GM19351 (cell line): ENCODE results near the gene RPRD1A.
"Not testable (repeated sequence)": the region's sequence is repeated elsewhere in the genome, so short reads cannot be mapped to it uniquely, and the experiment has no call there.

Source experiments
- ATAC-seq: cut with Tn5 transposase; IDR thresholded peaks from one replicate; pipeline ENCODE4 v1.9.1; 2021; ENCODE audit warnings: mild to moderate bottlenecking, moderate library complexity; ENCODE audit not compliant: unreplicated experiment

The RPRD1A gene

GRCh38 chr18:36034299-36034895, 33.0 kb downstream of the RPRD1A start:
- no peak for ATAC-seq

- no peak for ATAC-seq
These were observed 35.5 kb downstream of the RPRD1A start for GRCh38 chr18:36031903-36032302.

- no peak for ATAC-seq
These were observed 36.0 kb downstream of the RPRD1A start for GRCh38 chr18:36031407-36031806.

GRCh38 chr18:36028859-36029258, 38.5 kb downstream of the RPRD1A start:
- no peak for ATAC-seq

- no peak for ATAC-seq
These were observed 42.3 kb downstream of the RPRD1A start for GRCh38 chr18:36025025-36025424.

- ATAC-seq, result not testable (repeated sequence)
These were observed 43.1 kb downstream of the RPRD1A start for GRCh38 chr18:36024241-36024640.

GRCh38 chr18:36023336-36023735, 44.0 kb downstream of the RPRD1A start:
- ATAC-seq, result no peak

GRCh38 chr18:36020174-36020711, 47.1 kb downstream of the RPRD1A start:
- ATAC-seq, result no peak

GRCh38 chr18:36017232-36017631, 50.1 kb downstream of the RPRD1A start:
- ATAC-seq, result no peak

- ATAC-seq, result peak; percentile 88
These were observed 51.7 kb downstream of the RPRD1A start for GRCh38 chr18:36015629-36016028.

GRCh38 chr18:36012891-36013290, 54.5 kb downstream of the RPRD1A start:
- no peak for ATAC-seq

GRCh38 chr18:36009214-36009613, 58.1 kb downstream of the RPRD1A start:
- no peak for ATAC-seq

GRCh38 chr18:36006997-36007396, 60.4 kb downstream of the RPRD1A start:
- no peak for ATAC-seq

GRCh38 chr18:35999925-36000324, 67.4 kb downstream of the RPRD1A start:
- no peak for ATAC-seq

GRCh38 chr18:35998967-35999366, 68.4 kb downstream of the RPRD1A start:
- peak; percentile 47 for ATAC-seq

GRCh38 chr18:35993013-35993412, 74.3 kb downstream of the RPRD1A start:
- no peak for ATAC-seq

GRCh38 chr18:35991696-35992095, 75.7 kb downstream of the RPRD1A start:
- ATAC-seq, result no peak

GRCh38 chr18:35983818-35984217, 83.5 kb downstream of the RPRD1A start:
- no peak for ATAC-seq

GRCh38 chr18:35983147-35983546, 84.2 kb downstream of the RPRD1A start:
- no peak for ATAC-seq

- ATAC-seq, result no peak
These were observed 84.8 kb downstream of the RPRD1A start for GRCh38 chr18:35982409-35983114.

- no peak for ATAC-seq
These were observed 88.2 kb downstream of the RPRD1A start for GRCh38 chr18:35979112-35979511.

GRCh38 chr18:35974181-35974580, 93.2 kb downstream of the RPRD1A start:
- no peak for ATAC-seq
